Effector memory CD4-positive, alpha-beta T cell (primary cell): Measurements from ENCODE around the gene BNIP3.

Experiments used
- DNase-seq, 3 donors: peaks; one replicate each; pipeline ENCODE4 v3.0.0-alpha.2; 2020
- H3K27ac ChIP-seq: 2 replicates; pipeline ENCODE4 v1.7.0; 2013; ENCODE audit warnings: mild to moderate bottlenecking, low read length, moderate library complexity; ENCODE audit not compliant: insufficient read depth, poor library complexity, severe bottlenecking
- H3K27me3 ChIP-seq: replicated peaks from 2 replicates; pipeline ENCODE4 v1.7.0; 2013; ENCODE audit warnings: mild to moderate bottlenecking, low read length; ENCODE audit not compliant: insufficient read depth, control insufficient read depth, poor library complexity, severe bottlenecking
- H3K36me3 ChIP-seq: 2 replicates; pipeline ENCODE4 v1.7.0; 2013; ENCODE audit warnings: mild to moderate bottlenecking, low read length, moderate library complexity; ENCODE audit not compliant: control insufficient read depth, insufficient read depth
- H3K4me1 ChIP-seq: 2 replicates; pipeline ENCODE4 v1.7.0; 2013; ENCODE audit warnings: low read length, mild to moderate bottlenecking; ENCODE audit not compliant: control insufficient read depth, insufficient read depth, poor library complexity, severe bottlenecking
- H3K4me3 ChIP-seq: 2 replicates; pipeline ENCODE4 v1.7.0; 2013; ENCODE audit warnings: low read length, low read depth, mild to moderate bottlenecking; ENCODE audit not compliant: insufficient read depth, poor library complexity, severe bottlenecking
- H3K9me3 ChIP-seq: 2 replicates; pipeline ENCODE4 v1.7.0; 2013; ENCODE audit warnings: mild to moderate bottlenecking, low read length, moderate library complexity; ENCODE audit not compliant: control insufficient read depth

Gene BNIP3

DNA sequence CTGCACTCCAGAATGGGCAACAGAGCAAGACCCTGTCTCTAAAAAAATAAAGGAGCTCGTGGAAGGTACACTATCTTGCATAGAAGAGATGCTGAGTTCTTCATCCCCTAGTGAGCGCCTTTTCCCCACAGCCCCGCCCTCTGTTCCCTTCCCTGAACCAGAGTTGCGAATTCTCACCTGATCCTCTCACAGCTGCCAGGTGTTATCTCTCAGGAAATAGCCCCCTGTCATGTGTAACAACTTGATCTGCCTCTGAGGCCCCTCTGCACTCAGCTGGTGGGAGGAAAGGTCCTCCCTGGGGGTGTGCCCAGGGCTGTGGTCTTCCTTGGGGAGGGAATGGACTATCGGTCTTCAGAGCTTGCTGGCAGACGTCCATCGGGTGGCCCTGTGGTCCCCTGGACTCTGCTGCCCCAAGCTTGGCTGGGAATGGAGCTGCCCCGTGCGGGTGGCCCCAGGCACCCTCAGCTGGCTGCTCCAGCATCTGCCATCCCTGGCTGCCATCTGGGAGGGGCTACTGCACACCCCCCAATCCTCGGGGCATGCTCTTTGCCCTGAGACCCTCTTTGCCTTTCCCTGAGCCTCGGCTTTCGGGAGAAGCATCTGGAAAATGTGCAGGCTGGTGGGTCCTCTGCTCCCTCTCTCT, 21.7 kb upstream of the BNIP3 start:
- H3K4me3 ChIP-seq: no peak overlapping the region
- no peaks in the 10 kb centered on the region for H3K4me1 ChIP-seq
- H3K27ac ChIP-seq: no peak overlapping the region
- DNase-seq: no peak
- H3K27me3 ChIP-seq: no peaks in the 10 kb centered on the region
- H3K36me3 ChIP-seq: no peaks in the 10 kb centered on the region
- H3K9me3 ChIP-seq: no peaks in the 10 kb centered on the region

DNA sequence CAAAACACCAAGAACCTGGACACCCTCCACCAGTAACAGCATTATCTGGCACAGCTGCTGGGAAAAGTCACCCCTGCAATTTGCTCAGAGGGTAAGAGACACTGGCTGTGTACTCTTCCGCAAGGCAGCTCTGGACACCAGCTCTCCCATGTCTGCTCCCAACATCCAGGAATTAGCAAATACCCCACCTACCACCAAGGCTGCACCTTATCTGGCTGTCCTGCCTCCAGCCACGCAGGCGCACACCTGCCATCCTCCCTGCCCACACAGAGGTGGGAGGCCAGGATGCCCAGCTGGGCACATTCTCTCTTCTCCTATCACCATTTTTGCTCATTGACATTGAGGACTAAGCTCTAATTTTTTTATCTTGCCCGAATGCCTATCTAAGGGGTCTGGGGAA, 20.3 kb upstream of the BNIP3 start:
- no peak overlapping the region for H3K27ac ChIP-seq

DNA sequence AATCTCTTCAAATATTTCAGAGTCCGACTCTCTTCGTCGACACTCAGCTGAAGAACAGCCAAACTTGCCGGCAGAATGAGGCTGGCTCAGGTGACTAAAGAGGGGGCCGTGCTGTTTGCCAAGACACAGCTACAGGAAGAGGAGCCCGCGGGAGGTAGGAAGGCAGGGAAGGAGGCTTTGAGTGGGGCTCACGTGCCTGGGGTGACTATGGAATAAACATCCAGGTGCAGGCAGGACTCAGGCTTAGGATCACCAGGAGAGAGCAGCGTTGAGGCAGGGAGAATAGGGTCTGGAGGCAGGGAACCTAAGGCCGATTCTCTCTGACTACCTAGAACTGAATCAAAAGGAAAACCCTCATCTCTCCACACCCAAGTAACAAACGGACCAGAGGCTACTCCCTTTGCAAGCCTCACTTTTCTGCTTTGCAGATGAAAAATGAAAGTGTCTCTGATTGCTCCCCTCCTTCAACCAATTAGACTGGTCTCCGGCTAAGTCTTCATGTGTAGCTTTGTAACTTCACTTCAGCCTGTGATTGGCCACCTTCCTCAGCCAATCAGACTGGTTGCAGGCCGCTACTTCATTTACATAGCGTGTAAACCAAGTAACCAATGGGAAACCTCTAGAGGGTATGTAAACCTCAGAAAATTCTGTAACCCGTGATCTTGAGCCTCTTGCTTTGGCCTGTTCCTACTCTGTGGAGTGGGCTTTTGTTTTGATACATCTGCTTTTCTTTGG, 19.7 kb upstream of the BNIP3 start:
- Histone ChIP-seq H3K4me3 (no peak overlapping the region), H3K4me1 (no peaks in the 10 kb centered on the region), H3K27ac (no peak overlapping the region), H3K9me3 (no peaks in the 10 kb centered on the region), H3K36me3 (no peaks in the 10 kb centered on the region), H3K27me3 (no peaks in the 10 kb centered on the region)
- no peak for DNase-seq

More for the DNA sequence above, 20.3 kb upstream of the BNIP3 start:
- Histone ChIP-seq H3K36me3 (no peaks in the 10 kb centered on the region), H3K4me1 (no peaks in the 10 kb centered on the region), H3K27me3 (no peaks in the 10 kb centered on the region), H3K4me3 (no peak overlapping the region), H3K9me3 (no peaks in the 10 kb centered on the region)
- DNase-seq: no peak

DNA sequence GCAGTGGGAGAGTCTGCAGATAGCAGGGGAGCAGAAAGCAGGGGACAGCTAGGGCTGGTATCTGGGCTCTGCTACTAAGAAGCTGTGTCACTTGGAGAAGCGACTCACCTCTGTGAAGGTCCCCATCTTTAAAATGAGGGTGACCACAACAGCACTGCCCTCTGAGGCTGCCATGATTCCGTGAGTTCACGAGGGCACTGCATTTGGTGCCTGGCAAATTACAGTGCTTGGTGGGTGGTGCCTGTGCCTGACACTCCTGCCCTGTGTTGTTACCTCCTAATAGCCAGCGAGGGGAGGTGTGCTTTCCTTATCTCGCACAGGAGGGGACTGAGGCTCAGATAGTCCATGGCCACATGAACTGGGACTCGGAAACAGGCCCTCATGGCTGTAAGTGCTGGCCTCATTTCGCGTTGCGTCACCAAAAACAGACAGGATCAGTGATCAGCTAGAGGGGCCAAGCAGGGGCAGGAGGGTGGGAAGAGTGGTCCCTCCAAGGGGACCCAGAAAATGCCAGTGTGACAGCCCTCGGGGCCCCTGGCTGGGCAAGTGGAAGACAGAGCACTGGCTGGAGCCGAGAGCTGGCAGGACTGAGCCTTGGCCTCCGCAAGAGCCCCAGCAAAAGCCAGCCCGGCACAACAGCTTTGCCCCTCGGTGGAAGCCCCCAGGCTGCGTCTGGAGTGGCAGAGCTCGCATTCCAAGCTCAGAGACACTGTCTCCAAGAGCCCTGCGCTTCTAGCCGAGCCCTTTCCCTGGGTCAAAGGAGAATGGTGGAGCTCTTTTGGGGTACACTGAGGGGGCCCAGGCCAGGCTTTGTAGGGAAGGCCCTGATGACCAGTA, 17.3 kb upstream of the BNIP3 start:
- no peaks in the 10 kb centered on the region for H3K36me3 ChIP-seq
- H3K9me3 ChIP-seq: no peaks in the 10 kb centered on the region
- no peak for DNase-seq
- H3K4me3 ChIP-seq: no peak overlapping the region
- H3K27me3 ChIP-seq: no peaks in the 10 kb centered on the region
- no peak overlapping the region for H3K27ac ChIP-seq
- H3K4me1 ChIP-seq: no peaks in the 10 kb centered on the region

DNA sequence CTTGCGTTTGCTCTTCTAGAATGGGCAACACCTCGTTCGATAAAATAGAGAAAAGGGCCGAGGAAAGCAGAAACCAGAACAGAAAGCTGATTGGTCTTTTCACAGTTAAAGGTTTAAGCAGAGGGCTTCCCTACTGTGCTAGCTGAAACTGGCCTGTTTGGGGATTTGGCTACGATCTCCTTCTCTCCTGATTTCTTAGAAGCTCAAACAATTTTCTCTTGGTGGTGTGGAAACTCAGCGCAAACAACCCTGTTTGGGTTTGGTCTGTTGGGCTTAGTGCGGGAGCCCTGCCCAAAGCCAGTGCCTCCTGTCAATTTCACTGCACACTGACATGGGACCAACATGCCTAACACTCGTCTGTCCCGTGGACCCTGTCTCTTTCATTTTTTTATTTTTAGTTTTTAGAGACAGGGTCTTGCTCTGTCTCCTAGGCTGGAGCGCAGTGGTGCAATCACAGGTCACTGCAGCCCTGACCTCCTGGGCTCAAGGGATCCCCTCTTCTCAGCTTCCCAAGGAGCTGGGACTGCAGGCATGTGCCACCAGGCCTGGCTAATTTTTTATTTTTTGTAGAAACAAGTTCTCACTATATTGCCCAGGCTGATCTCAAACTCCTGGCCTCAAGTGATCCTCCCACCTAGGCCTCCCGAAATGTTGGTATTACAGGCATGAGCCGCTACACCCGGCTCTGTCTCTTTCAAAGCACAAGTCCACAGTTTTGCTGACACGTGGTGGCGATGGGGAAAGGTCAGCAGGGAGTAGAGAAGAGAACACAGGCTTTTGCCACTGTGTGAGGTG, 16.5 kb upstream of the BNIP3 start:
- H3K4me1 ChIP-seq: no peaks in the 10 kb centered on the region
- no peaks in the 10 kb centered on the region for H3K27me3 ChIP-seq
- H3K36me3 ChIP-seq: no peaks in the 10 kb centered on the region
- no peak overlapping the region for H3K27ac ChIP-seq
- no peak for DNase-seq
- H3K9me3 ChIP-seq: no peaks in the 10 kb centered on the region
- H3K4me3 ChIP-seq: no peak overlapping the region

DNA sequence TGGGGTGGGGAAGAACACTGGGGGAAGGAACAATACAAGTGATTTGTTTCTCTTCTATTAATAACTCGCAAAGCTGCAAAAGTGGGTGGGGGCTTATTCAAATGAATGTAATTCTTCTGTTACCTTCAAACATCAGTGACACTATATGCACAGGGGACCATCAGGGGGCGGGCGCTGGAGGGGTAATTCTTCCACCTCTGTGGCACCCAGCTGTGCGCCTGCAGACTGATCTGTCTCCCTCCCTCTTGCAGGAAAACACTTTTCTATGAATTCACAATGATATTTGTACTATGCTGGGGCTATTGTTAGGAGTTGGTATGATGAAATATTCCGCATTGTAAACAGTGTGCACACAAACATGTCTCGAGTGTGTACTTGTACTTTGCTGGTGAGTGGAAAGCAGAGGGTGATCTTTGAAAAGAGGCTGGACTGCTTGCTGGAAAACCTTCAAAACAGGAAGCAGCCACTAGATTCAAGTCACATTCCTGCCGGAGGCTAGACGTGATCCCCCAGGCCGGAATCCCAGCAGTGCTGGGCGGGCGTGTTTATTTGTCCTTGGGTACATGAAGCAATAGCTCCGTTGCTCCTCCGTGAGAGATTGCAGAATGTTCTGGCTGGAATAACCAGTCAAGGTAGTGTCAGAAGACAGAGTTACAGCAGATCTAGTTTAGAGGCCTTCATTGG, 15.8 kb upstream of the BNIP3 start:
- Histone ChIP-seq H3K9me3 (no peaks in the 10 kb centered on the region), H3K27me3 (no peaks in the 10 kb centered on the region), H3K4me1 (no peaks in the 10 kb centered on the region), H3K27ac (no peak overlapping the region), H3K36me3 (no peaks in the 10 kb centered on the region), H3K4me3 (no peak overlapping the region)
- DNase-seq: no peak

DNA sequence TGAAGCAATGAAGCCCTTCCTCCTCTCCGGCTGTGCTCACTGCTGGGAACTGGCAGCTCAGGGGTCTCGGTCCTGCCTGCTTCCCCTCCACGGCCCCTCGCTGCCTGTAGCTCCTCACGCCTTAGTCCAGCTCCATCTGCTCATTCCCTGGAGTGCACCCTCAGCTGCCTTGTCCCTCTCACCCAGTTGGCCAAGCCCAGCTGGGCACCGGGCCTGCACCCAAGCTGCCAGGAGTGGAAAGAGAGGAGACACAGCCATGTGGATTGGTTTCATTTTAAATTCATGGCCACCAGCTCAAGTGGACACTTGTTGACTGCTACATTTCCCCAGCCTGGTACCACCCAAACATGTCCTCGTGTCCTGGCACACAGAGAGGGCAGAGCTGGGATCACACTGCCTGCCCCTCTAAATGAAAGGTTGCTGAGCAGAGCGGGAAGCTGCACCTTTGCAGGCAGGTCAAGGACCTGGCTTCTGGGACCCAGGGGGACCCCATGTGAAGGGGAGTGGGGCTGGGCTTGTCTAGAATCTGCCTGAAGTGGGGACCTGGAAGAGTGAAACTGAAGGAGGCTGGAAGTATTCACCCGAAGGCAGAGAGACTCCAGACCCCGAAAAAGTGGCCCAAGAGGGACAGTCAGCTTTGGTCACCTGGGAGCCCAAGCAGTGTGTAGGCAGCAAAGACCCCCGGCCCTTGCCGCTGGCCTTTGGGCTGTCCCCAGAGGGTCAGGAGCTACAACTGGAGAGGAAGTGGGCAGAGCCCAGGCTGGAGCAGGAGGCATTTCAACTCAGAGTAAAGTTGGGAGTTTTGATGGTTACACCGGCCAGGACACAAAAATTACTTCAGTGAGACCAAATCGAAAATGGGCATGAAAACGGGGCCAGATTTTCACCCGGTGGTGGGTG, 15.0 kb upstream of the BNIP3 start:
- no peak for DNase-seq
- H3K9me3 ChIP-seq: no peaks in the 10 kb centered on the region
- H3K4me1 ChIP-seq: no peaks in the 10 kb centered on the region
- no peak overlapping the region for H3K4me3 ChIP-seq
- no peaks in the 10 kb centered on the region for H3K36me3 ChIP-seq
- H3K27ac ChIP-seq: no peak overlapping the region
- H3K27me3 ChIP-seq: no peaks in the 10 kb centered on the region

DNA sequence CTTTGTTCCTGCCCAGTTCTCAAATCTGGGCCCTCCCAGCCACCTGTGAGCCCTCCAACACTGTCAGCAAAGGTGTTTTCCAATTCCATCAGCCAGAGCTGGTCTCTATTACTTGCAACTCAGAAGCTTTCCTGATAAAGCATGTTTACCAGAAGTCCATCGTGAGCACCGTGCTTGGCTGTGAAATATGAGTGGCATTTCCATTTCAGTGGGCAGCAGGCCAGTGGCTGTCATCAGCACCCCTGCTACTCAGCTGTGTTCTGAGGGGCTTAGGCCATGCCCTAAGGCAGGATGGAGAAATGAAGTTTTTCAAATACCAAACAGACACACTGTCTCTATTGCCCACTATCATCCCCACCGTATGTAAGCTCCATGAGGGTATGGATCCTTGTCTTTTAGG, 12.7 kb upstream of the BNIP3 start:
- Histone ChIP-seq H3K27me3 (no peaks in the 10 kb centered on the region), H3K4me1 (no peaks in the 10 kb centered on the region), H3K27ac (no peak overlapping the region), H3K9me3 (no peaks in the 10 kb centered on the region), H3K36me3 (no peaks in the 10 kb centered on the region), H3K4me3 (no peak overlapping the region)
- DNase-seq: no peak

DNA sequence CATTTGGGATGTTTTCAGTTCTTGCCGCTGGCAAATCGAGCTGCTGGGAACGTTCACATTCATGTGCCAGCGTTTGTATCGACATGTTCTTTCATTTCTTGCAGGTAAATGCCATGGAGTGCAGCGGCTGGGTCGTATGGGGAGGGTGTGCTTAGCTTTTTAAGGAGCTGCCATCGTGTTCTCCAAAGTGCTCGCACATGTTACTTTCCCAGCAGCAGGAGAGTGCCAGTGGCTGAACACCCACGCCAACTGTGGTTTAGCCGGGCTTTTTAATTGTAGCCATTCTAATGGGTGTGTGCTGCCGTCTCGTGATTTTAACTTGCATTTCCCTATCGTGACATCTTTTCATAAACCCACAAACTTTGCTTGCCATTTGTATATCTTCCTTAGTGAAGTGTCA, 11.6 kb upstream of the BNIP3 start:
- no peaks in the 10 kb centered on the region for H3K9me3 ChIP-seq
- DNase-seq: no peak
- H3K4me1 ChIP-seq: no peaks in the 10 kb centered on the region
- no peaks in the 10 kb centered on the region for H3K36me3 ChIP-seq
- H3K4me3 ChIP-seq: no peak overlapping the region
- no peaks in the 10 kb centered on the region for H3K27me3 ChIP-seq
- no peak overlapping the region for H3K27ac ChIP-seq
